GM21447 (cell line): ENCODE results near the gene ALDOA.
"Not testable (repeated sequence)": the region's sequence is repeated elsewhere in the genome, so short reads cannot be mapped to it uniquely, and the experiment has no call there.

Experiments
- ATAC-seq: cut with Tn5 transposase; IDR thresholded peaks from one replicate; pipeline ENCODE4 v1.9.1; 2021; ENCODE audit not compliant: unreplicated experiment

ALDOA gene

GRCh38 chr16:30040690-30041089 lies 24.9 kb upstream of the ALDOA start:
- ATAC-seq: not testable (repeated sequence)

GRCh38 chr16:30041841-30042240 lies 23.7 kb upstream of the ALDOA start:
- no peak for ATAC-seq

- ATAC-seq: no peak
Observed at GRCh38 chr16:30046178-30046577, 19.4 kb upstream of the ALDOA start.

- ATAC-seq: no peak
Observed at GRCh38 chr16:30046588-30046987, 19.0 kb upstream of the ALDOA start.

GRCh38 chr16:30049871-30050270 lies 15.7 kb upstream of the ALDOA start:
- ATAC-seq: no peak

GRCh38 chr16:30051518-30051917 lies 14.0 kb upstream of the ALDOA start:
- ATAC-seq: no peak

- ATAC-seq: peak; percentile 66
Observed at GRCh38 chr16:30052671-30053372, 12.7 kb upstream of the ALDOA start.

- no peak for ATAC-seq
Observed at GRCh38 chr16:30053376-30054015, 12.1 kb upstream of the ALDOA start.

- ATAC-seq: no peak
Observed at GRCh38 chr16:30054451-30054850, 11.1 kb upstream of the ALDOA start.

- no peak for ATAC-seq
Observed at GRCh38 chr16:30054959-30055553, 10.5 kb upstream of the ALDOA start.

- ATAC-seq: no peak
Observed at GRCh38 chr16:30060346-30060745, 5.2 kb upstream of the ALDOA start.

- ATAC-seq: no peak
Observed at GRCh38 chr16:30060836-30061554, 4.6 kb upstream of the ALDOA start.

- ATAC-seq: no peak
Observed at GRCh38 chr16:30063278-30063892, 2.2 kb upstream of the ALDOA start.

- ATAC-seq: peak; percentile 46
Observed at GRCh38 chr16:30063893-30064728, 1.4 kb upstream of the ALDOA start.

- no peak for ATAC-seq
Observed at GRCh38 chr16:30064729-30065101, 845 bp upstream of the ALDOA start.

GRCh38 chr16:30065943-30066760 lies 592 bp downstream of the ALDOA start:
- no peak for ATAC-seq

- ATAC-seq: no peak
Observed at GRCh38 chr16:30066761-30067583, 1.4 kb downstream of the ALDOA start.

- ATAC-seq: no peak
Observed at GRCh38 chr16:30067584-30067916, 2.0 kb downstream of the ALDOA start.

GRCh38 chr16:30068333-30068732 lies 2.8 kb downstream of the ALDOA start:
- no peak for ATAC-seq
